ENCODE data around the gene FBXO5. TPM values are rescaled to one million over a fixed set of nuclear protein-coding genes. Genes with fewer than 3 reads are reported as not detected.
"Not testable (repeated sequence)": the region's sequence is repeated elsewhere in the genome, so short reads cannot be mapped to it uniquely, and the experiment has no call there.

FBXO5 gene
- total and polyA plus RNA-seq, 2 donors: 3.3 to 24.1 TPM

GRCh38 chr6:152981219-152981618 lies 1.6 kb downstream of the FBXO5 start:
- Histone ChIP-seq H3K4me3 (ENCODE audit: low read depth, low read length) (no peak overlapping the region), H3K4me1 (ENCODE audit: insufficient read depth) (no peaks in the 10 kb centered on the region), H3K36me3 (ENCODE audit: insufficient read depth) (peaks cover 2% of the 10 kb centered on the region), H3K27ac (ENCODE audit: low read depth) (no peak overlapping the region)
- WGBS: 28% methylated on average over 2 of the region's 2 CpGs
- DNase-seq (ENCODE audit: extremely low spot score): no peak

GRCh38 chr6:152980656-152981055 lies 2.2 kb downstream of the FBXO5 start:
- H3K36me3 ChIP-seq (ENCODE audit: insufficient read depth): peaks cover 2% of the 10 kb centered on the region
- H3K4me3 ChIP-seq (ENCODE audit: low read depth, low read length): no peak overlapping the region
- DNase-seq (ENCODE audit: extremely low spot score): no peak
- WGBS: 42% methylated on average over 1 of the region's 1 CpG
- H3K27ac ChIP-seq (ENCODE audit: low read depth): no peak overlapping the region
- H3K4me1 ChIP-seq (ENCODE audit: insufficient read depth): no peaks in the 10 kb centered on the region

- 86% methylated on average over 1 of the region's 1 CpG for WGBS
- peaks cover 2% of the 10 kb centered on the region for H3K36me3 ChIP-seq (ENCODE audit: insufficient read depth)
- no peak overlapping the region for H3K27ac ChIP-seq (ENCODE audit: low read depth)
- H3K4me3 ChIP-seq (ENCODE audit: low read depth, low read length): no peak overlapping the region
- no peaks in the 10 kb centered on the region for H3K4me1 ChIP-seq (ENCODE audit: insufficient read depth)
- DNase-seq (ENCODE audit: extremely low spot score): no peak
These were observed 3.7 kb downstream of the FBXO5 start for GRCh38 chr6:152979116-152979515.

GRCh38 chr6:152978058-152978457 lies 4.8 kb downstream of the FBXO5 start:
- Histone ChIP-seq H3K36me3 (ENCODE audit: insufficient read depth) (peaks cover 2% of the 10 kb centered on the region), H3K27ac (ENCODE audit: low read depth) (no peak overlapping the region), H3K4me1 (ENCODE audit: insufficient read depth) (no peaks in the 10 kb centered on the region), H3K4me3 (ENCODE audit: low read depth, low read length) (no peak overlapping the region)
- WGBS: 46% methylated on average over 3 of the region's 3 CpGs
- no peak for DNase-seq (ENCODE audit: extremely low spot score)

GRCh38 chr6:152977556-152977955 lies 5.3 kb downstream of the FBXO5 start:
- no peak overlapping the region for H3K27ac ChIP-seq (ENCODE audit: low read depth)
- no peak for DNase-seq (ENCODE audit: extremely low spot score)
- no peaks in the 10 kb centered on the region for H3K4me1 ChIP-seq (ENCODE audit: insufficient read depth)
- peaks cover 2% of the 10 kb centered on the region for H3K36me3 ChIP-seq (ENCODE audit: insufficient read depth)
- no peak overlapping the region for H3K4me3 ChIP-seq (ENCODE audit: low read depth, low read length)

GRCh38 chr6:152976749-152977148 lies 6.1 kb downstream of the FBXO5 start:
- Histone ChIP-seq H3K27ac (ENCODE audit: low read depth) (no peak overlapping the region), H3K4me3 (ENCODE audit: low read depth, low read length) (no peak overlapping the region), H3K36me3 (ENCODE audit: insufficient read depth) (peaks cover 4% of the 10 kb centered on the region), H3K4me1 (ENCODE audit: insufficient read depth) (no peaks in the 10 kb centered on the region)
- DNase-seq (ENCODE audit: extremely low spot score): no peak
- WGBS: 99% methylated on average over 1 of the region's 1 CpG

- DNase-seq (ENCODE audit: extremely low spot score): no peak
- H3K4me3 ChIP-seq (ENCODE audit: low read depth, low read length): no peak overlapping the region
- 88% methylated on average over 4 of the region's 4 CpGs for WGBS
- no peak overlapping the region for H3K27ac ChIP-seq (ENCODE audit: low read depth)
- H3K4me1 ChIP-seq (ENCODE audit: insufficient read depth): no peaks in the 10 kb centered on the region
- H3K36me3 ChIP-seq (ENCODE audit: insufficient read depth): peaks cover 4% of the 10 kb centered on the region
These were observed 7.5 kb downstream of the FBXO5 start for GRCh38 chr6:152975204-152975915.

- Histone ChIP-seq H3K36me3 (ENCODE audit: insufficient read depth) (peaks cover 4% of the 10 kb centered on the region), H3K4me1 (ENCODE audit: insufficient read depth) (no peaks in the 10 kb centered on the region), H3K27ac (ENCODE audit: low read depth) (no peak overlapping the region), H3K4me3 (ENCODE audit: low read depth, low read length) (no peak overlapping the region)
- 100% methylated on average over 1 of the region's 1 CpG for WGBS
- no peak for DNase-seq (ENCODE audit: extremely low spot score)
These were observed 8.9 kb downstream of the FBXO5 start for GRCh38 chr6:152973916-152974315.

- no peaks in the 10 kb centered on the region for H3K4me1 ChIP-seq (ENCODE audit: insufficient read depth)
- no peak overlapping the region for H3K27ac ChIP-seq (ENCODE audit: low read depth)
- DNase-seq (ENCODE audit: extremely low spot score): no peak
- WGBS: 95% methylated on average over 6 of the region's 6 CpGs
- H3K36me3 ChIP-seq (ENCODE audit: insufficient read depth): peaks cover 2% of the 10 kb centered on the region
- H3K4me3 ChIP-seq (ENCODE audit: low read depth, low read length): no peak overlapping the region
These were observed 13.0 kb downstream of the FBXO5 start for GRCh38 chr6:152969688-152970418.

- H3K4me1 ChIP-seq (ENCODE audit: insufficient read depth); H3K4me3 ChIP-seq (ENCODE audit: low read depth, low read length): not testable (repeated sequence)
- WGBS: 96% methylated on average over 15 of the region's 15 CpGs
These were observed 16.5 kb downstream of the FBXO5 start for GRCh38 chr6:152966168-152966894.

GRCh38 chr6:152959333-152959732 lies 23.5 kb downstream of the FBXO5 start:
- WGBS: 92% methylated on average over 24 of the region's 24 CpGs
- Histone ChIP-seq H3K27ac (ENCODE audit: low read depth) (no peak overlapping the region), H3K36me3 (ENCODE audit: insufficient read depth) (no peaks in the 10 kb centered on the region), H3K4me3 (ENCODE audit: low read depth, low read length) (no peak overlapping the region), H3K4me1 (ENCODE audit: insufficient read depth) (no peaks in the 10 kb centered on the region)
- DNase-seq (ENCODE audit: extremely low spot score): no peak

More at GRCh38 chr6:152966168-152966894, 16.5 kb downstream of the FBXO5 start:
- H3K27ac ChIP-seq (ENCODE audit: low read depth); H3K36me3 ChIP-seq (ENCODE audit: insufficient read depth); DNase-seq (ENCODE audit: extremely low spot score): not testable (repeated sequence)

- Histone ChIP-seq H3K27ac (ENCODE audit: low read depth) (no peak overlapping the region), H3K36me3 (ENCODE audit: insufficient read depth) (no peaks in the 10 kb centered on the region), H3K4me1 (ENCODE audit: insufficient read depth) (no peaks in the 10 kb centered on the region), H3K4me3 (ENCODE audit: low read depth, low read length) (no peak overlapping the region)
- DNase-seq (ENCODE audit: extremely low spot score): no peak
- WGBS: 72% methylated on average over 1 of the region's 1 CpG
These were observed 25.0 kb downstream of the FBXO5 start for GRCh38 chr6:152957796-152958195.

GRCh38 chr6:152954443-152954842 lies 28.4 kb downstream of the FBXO5 start:
- DNase-seq (ENCODE audit: extremely low spot score): no peak
- no peaks in the 10 kb centered on the region for H3K4me1 ChIP-seq (ENCODE audit: insufficient read depth)
- H3K36me3 ChIP-seq (ENCODE audit: insufficient read depth): no peaks in the 10 kb centered on the region
- no peak overlapping the region for H3K4me3 ChIP-seq (ENCODE audit: low read depth, low read length)
- 68% methylated on average over 3 of the region's 3 CpGs for WGBS
- H3K27ac ChIP-seq (ENCODE audit: low read depth): no peak overlapping the region
